ENCODE results near the gene IFI16.
A peak's percentile ranks its signal among the peaks of the same experiment; 100 is the strongest.
"Not testable (repeated sequence)": the region's sequence is repeated elsewhere in the genome, so short reads cannot be mapped to it uniquely, and the experiment has no call there.

Gene IFI16

DNA sequence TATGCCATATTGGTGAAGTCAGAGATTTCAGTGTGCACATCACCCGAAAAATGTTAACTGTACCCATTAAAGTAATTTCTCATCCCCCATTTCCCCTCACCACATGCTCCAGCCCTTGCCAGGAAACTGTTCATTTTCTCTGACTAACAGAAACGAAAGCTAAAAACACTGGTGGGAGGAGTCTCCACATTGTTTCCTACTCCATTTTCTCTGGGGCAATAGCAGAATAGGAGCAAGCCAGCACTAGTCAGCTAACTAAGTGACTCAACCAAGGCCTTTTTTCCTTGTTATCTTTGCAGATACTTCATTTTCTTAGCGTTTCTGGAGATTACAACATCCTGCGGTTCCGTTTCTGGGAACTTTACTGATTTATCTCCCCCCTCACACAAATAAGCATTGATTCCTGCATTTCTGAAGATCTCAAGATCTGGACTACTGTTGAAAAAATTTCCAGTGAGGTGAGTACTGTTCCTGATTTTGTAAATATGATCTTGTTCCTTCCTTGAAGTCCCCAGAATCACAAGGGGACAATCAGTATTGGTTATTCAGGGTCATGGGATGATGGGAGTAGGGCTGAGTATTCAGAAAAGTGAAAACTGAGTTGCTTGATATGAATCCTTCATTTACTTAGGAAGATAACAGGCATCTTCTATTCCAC lies at the start of gene IFI16:
Gene IFI16 (plus strand): TSS at position 204 of the 658 bp plus-strand sequence. CDS start 4,774 bp downstream, outside the sequence.
- ATAC-seq, result peak; percentile 72
- peak; percentile 47 for DNase-seq

DNA sequence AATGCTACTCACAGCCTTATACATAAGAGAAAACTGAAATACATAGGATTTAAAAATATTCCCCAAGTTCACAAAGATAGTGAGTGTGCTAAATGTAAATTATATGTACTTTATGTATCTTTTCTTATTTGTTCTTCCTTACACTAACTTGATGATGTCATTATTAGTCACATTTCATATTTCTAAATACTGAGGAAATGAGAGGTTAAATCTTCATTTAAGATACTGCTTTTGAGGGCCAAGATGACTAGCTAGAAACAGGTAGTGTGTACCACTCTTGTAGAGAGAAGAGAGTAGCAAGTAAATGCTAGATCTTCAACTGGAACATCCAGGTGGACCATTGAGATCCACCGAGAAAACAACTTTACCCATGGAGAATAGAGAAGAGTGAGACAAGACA lies 48.5 kb upstream of the IFI16 start:
- ATAC-seq (no peak), DNase-seq (no peak)

DNA sequence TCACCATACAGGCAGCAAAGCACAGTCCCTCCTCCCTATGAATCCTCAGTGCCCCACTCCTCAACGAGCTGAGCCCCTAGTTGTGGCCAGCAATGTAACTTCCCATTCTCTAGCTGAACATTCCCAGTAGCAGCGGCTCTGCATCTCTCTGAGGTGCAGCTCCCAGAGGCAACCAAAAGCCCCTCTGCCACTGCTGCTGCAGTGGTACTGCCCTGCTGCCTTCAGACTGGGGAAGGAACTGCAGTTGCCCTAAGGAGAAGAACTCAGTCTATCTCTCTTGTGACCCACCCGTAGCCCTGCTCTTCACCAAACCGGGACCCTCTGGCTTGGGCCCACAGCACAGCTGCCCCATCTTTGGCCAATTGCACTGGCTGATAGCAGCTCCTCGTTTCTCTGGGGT lies 46.7 kb upstream of the IFI16 start:
- no peak for ATAC-seq
- no peak for DNase-seq

DNA sequence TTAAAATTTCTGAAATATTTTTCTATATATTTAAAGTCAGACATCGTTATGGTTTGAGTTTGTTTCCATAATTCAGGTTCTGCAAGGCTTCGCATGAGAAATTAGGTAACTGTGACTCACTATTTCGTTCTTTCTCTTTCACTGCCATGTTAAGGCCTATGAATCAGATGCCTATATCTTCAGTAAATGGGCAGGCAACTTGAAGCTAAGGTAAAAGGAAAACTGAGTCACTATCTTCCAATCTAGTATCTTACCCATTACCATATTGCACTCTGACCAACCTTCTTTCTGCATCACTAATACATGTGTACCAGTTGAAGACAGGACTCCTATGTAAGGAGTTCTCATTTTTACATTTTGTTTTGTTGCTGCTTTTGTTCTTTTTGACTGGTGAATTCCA lies 40.5 kb upstream of the IFI16 start:
- ATAC-seq (peak; percentile 97), DNase-seq (no peak)

GRCh38 chr1:158969855-158970254 lies 39.9 kb upstream of the IFI16 start:
- peak; percentile 70 for ATAC-seq

GRCh38 chr1:158972841-158973240 lies 36.9 kb upstream of the IFI16 start:
- DNase-seq (no peak), ATAC-seq (no peak)

More at GRCh38 chr1:158969855-158970254, 39.9 kb upstream of the IFI16 start:
- no peak for DNase-seq

DNA sequence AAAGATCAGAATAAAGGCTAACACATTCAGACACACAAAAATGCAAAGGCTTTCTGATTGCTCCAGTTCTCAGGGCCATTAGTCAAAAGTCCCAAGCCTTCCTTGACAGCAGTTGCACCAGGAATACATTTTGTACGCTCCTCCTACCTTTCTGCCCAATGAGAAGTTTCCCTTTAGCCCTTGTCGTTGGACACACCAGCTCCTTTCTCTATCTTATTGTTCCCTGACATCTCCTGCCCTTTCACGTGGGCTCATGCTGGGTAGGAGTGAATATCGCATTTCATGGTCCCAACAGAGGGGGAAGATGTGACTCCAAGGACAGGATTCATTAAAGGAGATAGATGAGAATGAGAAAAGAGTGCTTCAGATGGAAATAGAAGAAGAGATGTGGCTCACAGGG lies 33.5 kb upstream of the IFI16 start:
- no peak for ATAC-seq
- DNase-seq, result no peak

- DNase-seq, result no peak
- peak; percentile 68 for ATAC-seq
Measured at GRCh38 chr1:158978730-158979129, 31.0 kb upstream of the IFI16 start.

GRCh38 chr1:158979229-158979628 lies 30.5 kb upstream of the IFI16 start:
- ATAC-seq (no peak), DNase-seq (no peak)

DNA sequence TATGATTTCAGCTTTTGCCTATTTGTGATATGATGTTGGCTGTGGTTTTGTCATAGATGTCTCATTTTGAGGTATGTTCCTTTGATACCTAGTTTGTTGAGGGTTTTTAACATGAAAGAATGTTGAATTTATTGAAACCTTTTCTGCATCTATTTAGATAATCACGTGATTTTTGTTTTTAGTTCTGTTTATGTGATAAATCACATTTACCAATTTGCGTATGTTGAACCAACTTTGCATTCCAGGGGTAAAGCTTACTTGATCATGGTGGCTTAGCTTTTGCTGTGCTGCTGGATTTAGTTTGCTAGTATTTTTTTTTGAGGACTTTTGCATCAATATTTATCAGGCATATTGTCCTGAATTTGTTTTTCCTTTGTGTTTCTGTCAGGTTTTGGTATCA lies 26.5 kb upstream of the IFI16 start:
- ATAC-seq (no peak), DNase-seq (no peak)

- no peak for ATAC-seq
- DNase-seq, result no peak
Measured at GRCh38 chr1:158984386-158984785, 25.3 kb upstream of the IFI16 start.

- no peak for ATAC-seq
- no peak for DNase-seq
Measured at GRCh38 chr1:158989424-158989823, 20.3 kb upstream of the IFI16 start.

DNA sequence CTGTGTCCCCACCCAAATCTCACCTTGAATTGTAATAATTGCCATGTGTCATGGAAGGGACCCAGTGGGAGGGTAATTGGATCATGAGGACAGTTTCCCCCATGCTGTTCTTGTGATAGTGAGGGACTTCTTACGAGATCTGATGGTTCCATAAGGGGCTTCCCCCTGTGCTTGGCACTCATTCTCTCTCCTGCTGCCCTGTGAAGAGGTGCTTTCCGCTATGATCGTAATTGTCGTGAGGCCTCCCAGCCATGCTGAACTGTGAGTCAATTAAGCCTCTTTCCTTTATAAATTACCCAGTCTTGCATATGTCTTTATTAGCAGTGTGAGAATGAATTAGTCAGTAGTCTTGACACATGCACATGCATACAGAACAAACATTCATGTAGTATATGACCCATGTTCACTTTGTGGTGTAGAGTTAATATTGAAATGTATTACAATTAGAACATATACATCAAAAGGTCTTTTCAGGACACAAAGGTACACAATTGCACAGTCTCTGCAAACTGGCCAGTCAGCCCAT lies 16.9 kb upstream of the IFI16 start:
- peak; percentile 63 for ATAC-seq
- no peak for DNase-seq

- ATAC-seq (no peak), DNase-seq (no peak)
Measured at GRCh38 chr1:158996998-158997397, 12.7 kb upstream of the IFI16 start.

GRCh38 chr1:158998037-158998780 lies 11.5 kb upstream of the IFI16 start:
- ATAC-seq, result no peak
- DNase-seq, result no peak

DNA sequence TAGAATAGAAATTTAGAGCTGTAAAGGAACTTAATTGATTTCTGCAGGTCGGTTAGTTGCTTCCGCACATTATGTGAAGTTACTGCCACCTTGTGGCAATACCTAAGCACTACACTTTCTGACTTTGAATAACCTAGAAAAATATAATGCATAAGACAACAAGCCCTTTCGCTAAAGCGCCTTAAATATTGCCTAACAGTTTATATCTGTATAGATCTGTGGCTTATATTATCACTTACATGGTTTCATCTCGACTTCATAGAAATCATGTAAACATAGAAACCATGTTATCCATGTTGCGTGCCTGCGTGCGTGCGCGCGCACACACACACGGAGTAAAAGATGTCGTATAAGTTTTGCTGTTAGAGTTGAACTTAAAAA lies 10.9 kb upstream of the IFI16 start:
- DNase-seq, result peak; percentile 35
- peak; percentile 59 for ATAC-seq

GRCh38 chr1:158999316-159000069 lies 10.2 kb upstream of the IFI16 start:
- DNase-seq (no peak), ATAC-seq (no peak)

- no peak for DNase-seq
- no peak for ATAC-seq
Measured at GRCh38 chr1:159000070-159000409, 9.7 kb upstream of the IFI16 start.

GRCh38 chr1:159000625-159001024 lies 9.1 kb upstream of the IFI16 start:
- DNase-seq, result no peak
- no peak for ATAC-seq

DNA sequence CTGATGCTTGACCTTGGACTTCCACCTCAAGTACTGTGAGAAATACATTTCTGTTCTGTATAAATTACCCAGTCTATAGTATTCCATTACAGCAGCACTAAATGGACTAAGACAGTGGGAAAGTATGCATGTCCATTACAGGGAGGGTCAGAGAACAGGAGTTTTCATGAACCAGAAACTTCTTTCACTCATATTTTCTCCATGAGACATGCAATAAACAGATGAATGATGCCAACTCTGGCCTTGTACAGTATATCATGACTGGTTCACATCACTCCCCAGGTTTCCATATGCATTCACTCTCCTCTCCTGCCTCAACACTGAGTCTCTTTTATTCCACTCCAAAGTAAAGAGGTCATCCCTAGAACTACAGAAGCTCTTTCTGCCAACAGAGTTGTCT lies 4.5 kb upstream of the IFI16 start:
- no peak for DNase-seq
- ATAC-seq, result no peak

- ATAC-seq (no peak), DNase-seq (no peak)
Measured at GRCh38 chr1:159005676-159006075, 4.0 kb upstream of the IFI16 start.

GRCh38 chr1:159006210-159006807 lies 3.4 kb upstream of the IFI16 start:
- ATAC-seq, result not testable (repeated sequence)

DNA sequence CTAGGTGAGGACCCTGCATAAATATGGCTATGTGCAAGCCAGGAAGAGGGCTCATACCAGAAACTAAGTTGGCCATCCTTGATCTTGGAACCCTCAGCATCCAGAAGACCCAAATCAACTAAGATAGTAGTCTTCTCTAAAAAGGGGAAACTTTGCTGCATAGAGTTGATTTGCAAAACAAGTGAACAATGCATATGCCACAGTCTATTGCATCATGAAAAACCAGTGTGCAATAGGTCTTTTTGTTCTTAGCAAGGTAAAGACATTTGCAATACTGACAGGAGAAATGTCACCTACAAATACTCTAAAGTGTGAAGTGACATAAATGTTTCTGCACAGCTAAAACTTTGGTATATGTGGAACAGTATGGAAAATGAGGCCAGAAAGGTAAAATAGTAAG lies 2.0 kb upstream of the IFI16 start:
- no peak for DNase-seq
- no peak for ATAC-seq

More at GRCh38 chr1:159006210-159006807, 3.4 kb upstream of the IFI16 start:
- not testable (repeated sequence) for DNase-seq
